K562 (cell line): Measurements from ENCODE around the gene PAX2. TPM values are rescaled to one million over a fixed set of nuclear protein-coding genes. Genes with fewer than 3 reads are reported as not detected.

Experiments used
- ATAC-seq: fragments of 200-7000 bp; cut with Tn5 transposase; 3 replicates; pipeline ENCODE4 v1.9.1; 2020; ENCODE audit warnings: moderate library complexity
- BruUV-seq: library from RNA; stranded (reverse); fragments of 400-500 nt; replicated peaks from 2 replicates; lab custom pipeline; 2021; lab: Mats Ljungman, UMichigan
- CTCF ChIA-PET: fragments of 300-600 bp; formaldehyde crosslinking; extraction: SDS; loops from one replicate; lab custom pipeline; 2021; ENCODE audit warnings: low intra/inter-chr PET ratio; lab: Yijun Ruan, JAX
- POLR2A ChIA-PET: fragments of 300-600, 350-650 bp; sonication (Branson Sonifier 250); formaldehyde crosslinking; extraction: SDS; loops from one replicate; lab custom pipeline; 2021; ENCODE audit warnings: antibody characterized with exemption, inconsistent platforms; lab: Yijun Ruan, JAX
- DNase-seq, 4 experiments: peaks; one replicate each; pipeline versions ENCODE4 v3.0.0 to v3.0.0-alpha.2; 2011 to 2018; ENCODE audit warnings: low spot score in 3 of 4, mixed read lengths in 3 of 4; ENCODE audit errors: extremely low read depth in 1 of 4
- FAIRE-seq: peaks from 2 replicates; lab custom pipeline; 2011; peaks lifted over from hg19 to GRCh38; lab: Jason Lieb, UNC
- H2AFZ ChIP-seq: 2 replicates; pipeline ENCODE4 v1.6.0; 2011; ENCODE audit warnings: low read depth, low read length, control low read depth, inconsistent platforms
- H3K27ac ChIP-seq: fragments of 200-600 bp; 3 replicates; pipeline ENCODE4 v1.8.0; 2011; ENCODE audit warnings: low read depth, mild to moderate bottlenecking, control low read depth, inconsistent platforms, low read length, moderate library complexity, mixed read lengths; ENCODE audit errors: extremely low read depth
- H3K27me3 ChIP-seq, 2 experiments: fragments of 300-600 bp in 1 of 2; 2 replicates in 1 of 2; 3 replicates in 1 of 2; pipeline versions ENCODE4 v1.6.0 to v1.8.0; 2011; ENCODE audit warnings: inconsistent platforms in 2 of 2, low read length in 2 of 2, mild to moderate bottlenecking in 1 of 2, mixed read lengths in 1 of 2, moderate library complexity in 1 of 2; ENCODE audit not compliant: control insufficient read depth in 2 of 2, insufficient read depth in 2 of 2
- H3K36me3 ChIP-seq: fragments of 300-600 bp; 3 replicates; pipeline ENCODE4 v1.8.0; 2011; ENCODE audit warnings: mild to moderate bottlenecking, low read length, inconsistent platforms; ENCODE audit not compliant: control insufficient read depth, insufficient read depth
- H3K4me1 ChIP-seq, 2 experiments: fragments of 200-600 bp in 1 of 2; replicated peaks in 1 of 2; 2 replicates in 1 of 2; 3 replicates in 1 of 2; pipeline versions ENCODE4 v1.5.1 to v1.8.0; 2011; ENCODE audit warnings: inconsistent platforms in 2 of 2, low read length in 2 of 2, mild to moderate bottlenecking in 1 of 2, mixed read lengths in 1 of 2, moderate library complexity in 1 of 2; ENCODE audit not compliant: control insufficient read depth in 2 of 2, insufficient read depth in 2 of 2
- H3K4me2 ChIP-seq: 2 replicates; pipeline ENCODE4 v1.6.1; 2011; ENCODE audit warnings: low read length, control low read depth, inconsistent platforms, mixed read lengths; ENCODE audit not compliant: insufficient read depth
- H3K4me3 ChIP-seq: fragments of 200-600 bp; sonication (generic), shearing (Covaris generic); 2 replicates; pipeline ENCODE4 v1.5.1; 2016; ENCODE audit warnings: control low read depth, inconsistent platforms
- H3K79me2 ChIP-seq: fragments of 200-600 bp; 3 replicates; pipeline ENCODE4 v1.8.0; 2011; ENCODE audit warnings: low read length, inconsistent platforms; ENCODE audit not compliant: control insufficient read depth, insufficient read depth
- H3K9ac ChIP-seq, 2 experiments: 2 replicates each; pipeline versions ENCODE4 v1.6.0 to v1.6.1; 2011; ENCODE audit warnings: low read depth in 2 of 2, low read length in 2 of 2, control low read depth in 1 of 2, inconsistent platforms in 1 of 2, mild to moderate bottlenecking in 1 of 2, mixed read lengths in 1 of 2; ENCODE audit not compliant: insufficient read depth in 1 of 2
- H3K9me1 ChIP-seq: one replicate; pipeline ENCODE4 v1.6.0; 2011; ENCODE audit warnings: inconsistent platforms, mild to moderate bottlenecking, low read length, moderate library complexity; ENCODE audit not compliant: control insufficient read depth, insufficient read depth
- H3K9me3 ChIP-seq: replicated peaks from 2 replicates; pipeline ENCODE4 v1.5.1; 2011; ENCODE audit warnings: low read depth, low read length, inconsistent platforms; ENCODE audit not compliant: control insufficient read depth, insufficient read depth
- H4K20me1 ChIP-seq: replicated peaks from 2 replicates; pipeline ENCODE4 v1.6.1; 2011; ENCODE audit warnings: low read length, inconsistent platforms, mixed read lengths; ENCODE audit not compliant: control insufficient read depth, insufficient read depth
- HNRNPUL1 ChIP-seq: fragments of 200-400 bp; formaldehyde crosslinking; IDR thresholded peaks from 2 replicates; pipeline ENCODE4 v1.6.1; 2017; ENCODE audit warnings: low read length
- KLF10 ChIP-seq: fragments of 250-450 bp; sonication (Bioruptor Pico); IDR thresholded peaks from 2 replicates; pipeline ENCODE4 v1.6.1; 2021; ENCODE audit warnings: matching md5 sums
- LCOR ChIP-seq: sonication (generic); formaldehyde crosslinking; IDR thresholded peaks from 2 replicates; pipeline ENCODE4 v1.8.0; 2022; ENCODE audit warnings: mild to moderate bottlenecking, missing genetic modification reagents
- NRF1 ChIP-seq, 2 experiments: fragments of 450-650 bp; IDR thresholded peaks in 1 of 2; conservative IDR thresholded peaks in 1 of 2; 2 replicates each; pipeline ENCODE4 v1.6.1; 2014; ENCODE audit warnings: mild to moderate bottlenecking in 2 of 2
- RCOR1 ChIP-seq, 2 experiments: IDR thresholded peaks; 2 replicates each; pipeline ENCODE4 v1.6.1; 2012; ENCODE audit warnings: low read depth in 2 of 2, low read length in 2 of 2, borderline replicate concordance in 1 of 2, improper control_type of control experiment in 1 of 2
- WGBS: fragments of 100-300 bp; shearing (Covaris generic); methylation state at CpG from one replicate; pipeline ENCODE4 v1.1.6; 2016; ENCODE audit warnings: low coverage, mixed read lengths; ENCODE audit not compliant: insufficient coverage; ENCODE audit errors: missing lambda C conversion rate; 5-methylcytosine and 5-hydroxymethylcytosine counted together
- in situ Hi-C: fragments of 300-500 bp; cut with MboI; formaldehyde crosslinking; loops from 4 replicates; pipeline ENCODE4 v1.15.0; 2018; ENCODE audit warnings: inconsistent platforms, mixed read lengths
- intact Hi-C: fragments of 100-400 bp; cut with micrococcal nuclease; formaldehyde crosslinking; loops from 2 replicates; pipeline ENCODE4 v1.14.2; 2022
- polyA plus RNA-seq, 8 experiments: library from polyadenylated mRNA; depleted of rRNA in 4 of 8; stranded (reverse) in 5 of 8; unstranded in 3 of 8; fragments of >200 nt; fragmentation: Nextera tagmentation in 2 of 8; fragmentation: Illumina TruSeq in 1 of 8; extraction: Ambion mirVana in 2 of 8; extraction: Trizol in 1 of 8; gene quantifications; 2 replicates each; pipeline versions ENCODE4 v1.2.1 to v1.2.3, GENCODE V29; 2011 to 2014; ENCODE audit warnings: inconsistent platforms in 1 of 8, missing spikeins in 1 of 8
- total RNA-seq, 7 experiments: library from RNA; depleted of rRNA in 6 of 7; stranded (reverse); fragments of >200 nt in 6 of 7; fragmentation: Illumina TruSeq in 2 of 7; extraction: Trizol in 2 of 7; gene quantifications; 2 replicates each; pipeline versions ENCODE4 v1.2.1 to v1.2.3, GENCODE V29; 2011 to 2021; ENCODE audit warnings: low replicate concordance in 1 of 7
- TF ChIP-seq, protein P1 (sequence below): sonication (generic); formaldehyde crosslinking; IDR thresholded peaks from 2 replicates; pipeline ENCODE4 v1.8.1; 2023; ENCODE audit warnings: mild to moderate bottlenecking, missing genetic modification reagents

Gene PAX2
- total and polyA plus RNA-seq, 9 of the 15 experiments (the other 6 are each of a cell fraction or from before 2014, with no cell fraction given) = not detected

DNA sequence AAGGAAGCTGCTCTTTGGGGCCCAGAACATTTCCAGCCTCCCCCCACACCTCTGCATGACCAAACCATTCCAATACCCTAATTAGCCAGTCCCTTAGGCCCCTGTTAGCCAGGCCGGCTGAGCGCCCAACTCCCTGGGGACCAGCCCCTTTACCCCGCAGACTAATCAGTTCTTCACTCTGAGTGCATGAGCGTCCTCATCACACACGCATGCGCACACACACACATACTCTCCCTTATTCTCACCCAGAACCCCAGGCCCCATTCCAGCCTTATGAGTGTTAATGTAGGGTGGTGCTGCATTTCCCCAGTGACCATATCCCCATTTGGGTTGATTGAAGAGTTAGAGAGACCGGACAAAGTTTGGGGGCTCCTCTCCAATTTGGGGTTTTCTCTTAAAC is 90.4 kb downstream of the PAX2 start:
- ATAC-seq (no peak), FAIRE-seq (no peak), DNase-seq (no peak)
- Histone ChIP-seq H3K9ac (no peak overlapping the region), H3K9me3 (no peaks in the 10 kb centered on the region), H3K9me1 (no peaks in the 10 kb centered on the region), H3K36me3 (no peaks in the 10 kb centered on the region), H3K4me3 (no peak overlapping the region), H3K27ac (no peak overlapping the region), H3K27me3 (peaks cover 0 to 10% of the 10 kb centered on the region in 2 experiments; a peak in 2 of 5 replicates), H3K4me2 (no peak overlapping the region), H3K4me1 (no peaks in the 10 kb centered on the region), H3K79me2 (no peaks in the 10 kb centered on the region), H2AFZ (no peak overlapping the region), H4K20me1 (no peaks in the 10 kb centered on the region)
- in situ Hi-C loops = no loop called here
- ChIA-PET CTCF (no interaction called here), POLR2A (no interaction called here)
- TF ChIP-seq, protein P1, sequence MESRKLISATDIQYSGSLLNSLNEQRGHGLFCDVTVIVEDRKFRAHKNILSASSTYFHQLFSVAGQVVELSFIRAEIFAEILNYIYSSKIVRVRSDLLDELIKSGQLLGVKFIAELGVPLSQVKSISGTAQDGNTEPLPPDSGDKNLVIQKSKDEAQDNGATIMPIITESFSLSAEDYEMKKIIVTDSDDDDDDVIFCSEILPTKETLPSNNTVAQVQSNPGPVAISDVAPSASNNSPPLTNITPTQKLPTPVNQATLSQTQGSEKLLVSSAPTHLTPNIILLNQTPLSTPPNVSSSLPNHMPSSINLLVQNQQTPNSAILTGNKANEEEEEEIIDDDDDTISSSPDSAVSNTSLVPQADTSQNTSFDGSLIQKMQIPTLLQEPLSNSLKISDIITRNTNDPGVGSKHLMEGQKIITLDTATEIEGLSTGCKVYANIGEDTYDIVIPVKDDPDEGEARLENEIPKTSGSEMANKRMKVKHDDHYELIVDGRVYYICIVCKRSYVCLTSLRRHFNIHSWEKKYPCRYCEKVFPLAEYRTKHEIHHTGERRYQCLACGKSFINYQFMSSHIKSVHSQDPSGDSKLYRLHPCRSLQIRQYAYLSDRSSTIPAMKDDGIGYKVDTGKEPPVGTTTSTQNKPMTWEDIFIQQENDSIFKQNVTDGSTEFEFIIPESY (CRISPR knock-in tag) = no peak
- TF ChIP-seq KLF10 (CRISPR knock-in tag) (no peak), HNRNPUL1 (no peak), NRF1 (conservative IDR thresholded peaks at IDR 0.05 in 1 of 2, IDR thresholded peaks at IDR 0.05 in 1 of 2) (peak; percentile 58 to 62)
- WGBS = 0% methylated on average over 5 of the region's 7 CpGs
- no TSS peak for BruUV-seq
- intact Hi-C loops = no loop called here

DNA sequence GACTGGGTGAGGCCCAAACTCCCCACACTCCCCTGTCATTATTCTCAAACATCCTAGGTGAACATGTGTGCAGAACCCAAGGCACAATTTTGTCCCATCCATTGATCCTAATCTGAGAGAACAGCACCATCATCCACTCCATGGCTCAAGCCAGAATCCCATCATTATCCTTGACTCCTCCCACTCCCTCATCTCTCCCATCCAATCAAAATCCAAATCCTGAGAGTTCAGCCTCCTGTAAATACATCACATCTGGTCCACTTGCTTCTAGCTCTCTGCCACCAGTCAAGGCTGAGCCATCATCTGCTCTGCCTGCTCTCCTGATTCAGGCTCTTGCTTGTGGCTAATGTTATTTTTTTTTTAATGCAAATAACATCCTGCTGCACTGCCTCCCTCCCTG is 91.5 kb downstream of the PAX2 start:
- DNase-seq = peak in 1 of 4 experiments; percentile 24
- POLR2A ChIA-PET = no interaction called here
- Histone ChIP-seq H4K20me1 (no peaks in the 10 kb centered on the region), H3K4me1 (no peaks in the 10 kb centered on the region), H3K36me3 (no peaks in the 10 kb centered on the region), H2AFZ (no peak overlapping the region), H3K4me3 (no peak overlapping the region), H3K27ac (no peak overlapping the region), H3K9me3 (no peaks in the 10 kb centered on the region), H3K9ac (no peak overlapping the region), H3K79me2 (no peaks in the 10 kb centered on the region), H3K9me1 (no peaks in the 10 kb centered on the region), H3K4me2 (no peak overlapping the region), H3K27me3 (peaks cover 0 to 6% of the 10 kb centered on the region in 2 experiments; a peak in 2 of 5 replicates)
- intact Hi-C loops = no loop called here
- FAIRE-seq = no peak
- CTCF ChIA-PET = no interaction called here
- no peak for TF ChIP-seq LCOR (CRISPR knock-in tag)
- TF ChIP-seq RCOR1 (IDR thresholded peaks at IDR 0.05; ENCODE audit: borderline replicate concordance in 1 of 2, low read depth in 2 of 2, low read length in 2 of 2) = 0 out of 4 replicates have a peak, but pooled peaks of 1 of the 2 experiments have one; percentile 22
- no TSS peak for BruUV-seq
- ATAC-seq = no peak
- in situ Hi-C loops = no loop called here
